ENCODE data around the gene FREY1.
A peak's percentile ranks its signal among the peaks of the same experiment; 100 is the strongest.

FREY1 gene

GRCh38 chr11:45906965-45907611 is at the start of gene FREY1:
Gene FREY1 (minus strand): TSS chr11:45907271. CDS start chr11:45907245, 26 bp downstream.
- DNase-seq (ENCODE audit: low read depth): no peak

GRCh38 chr11:45949992-45950407 is 42.9 kb upstream of the FREY1 start:
- no peak for DNase-seq (ENCODE audit: low read depth)

- no peak for DNase-seq (ENCODE audit: low read depth)
Observed at GRCh38 chr11:45948356-45948755, 41.3 kb upstream of the FREY1 start.

DNA sequence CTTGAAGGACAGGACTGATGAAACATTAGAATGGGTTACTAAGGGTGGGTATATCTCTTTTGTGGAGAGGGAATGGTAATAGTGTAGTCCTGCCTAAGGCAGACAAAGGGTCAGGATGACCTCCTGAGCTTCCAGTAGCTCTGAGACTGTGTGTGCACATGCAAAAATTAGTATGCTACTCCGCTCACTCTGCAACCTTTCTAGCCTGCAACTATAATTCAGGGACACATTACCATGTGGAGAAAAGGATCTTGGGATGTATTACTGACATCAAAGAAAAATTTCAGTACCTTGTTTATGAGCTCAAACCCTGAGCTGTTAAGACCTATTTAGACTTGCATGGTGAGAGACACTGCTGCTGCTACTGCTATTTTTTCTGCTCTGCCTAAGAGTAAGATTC is 40.8 kb upstream of the FREY1 start:
- DNase-seq (ENCODE audit: low read depth): no peak

DNA sequence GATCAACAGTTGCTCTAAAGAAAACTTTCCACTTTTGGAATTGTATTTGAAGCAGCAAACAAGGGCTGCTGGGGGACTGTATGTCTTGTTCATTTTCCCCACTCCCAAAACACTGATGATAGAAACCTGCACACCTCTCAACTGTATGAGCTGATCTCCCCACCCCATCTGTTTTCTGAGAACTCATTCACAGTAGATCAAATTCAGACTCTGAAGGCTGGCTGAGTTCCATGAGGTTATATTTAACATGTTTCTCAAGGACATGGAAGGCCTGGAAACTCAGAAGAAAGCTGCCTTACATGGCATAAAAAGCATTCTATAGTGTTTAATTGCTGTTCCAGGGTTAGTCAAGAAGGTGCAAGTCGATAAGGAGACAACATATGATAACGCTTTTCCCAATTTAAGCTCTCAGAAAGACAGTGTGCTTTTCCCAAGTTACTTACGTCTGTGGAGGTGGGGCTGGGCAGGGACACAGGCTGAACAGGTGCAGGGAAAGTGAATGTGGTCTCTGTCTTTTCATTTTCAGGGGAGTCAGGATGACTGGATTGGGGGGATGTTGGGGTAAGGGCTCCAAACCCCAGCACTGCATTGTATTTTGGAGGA is 38.4 kb upstream of the FREY1 start:
- no peak for DNase-seq (ENCODE audit: low read depth)

DNA sequence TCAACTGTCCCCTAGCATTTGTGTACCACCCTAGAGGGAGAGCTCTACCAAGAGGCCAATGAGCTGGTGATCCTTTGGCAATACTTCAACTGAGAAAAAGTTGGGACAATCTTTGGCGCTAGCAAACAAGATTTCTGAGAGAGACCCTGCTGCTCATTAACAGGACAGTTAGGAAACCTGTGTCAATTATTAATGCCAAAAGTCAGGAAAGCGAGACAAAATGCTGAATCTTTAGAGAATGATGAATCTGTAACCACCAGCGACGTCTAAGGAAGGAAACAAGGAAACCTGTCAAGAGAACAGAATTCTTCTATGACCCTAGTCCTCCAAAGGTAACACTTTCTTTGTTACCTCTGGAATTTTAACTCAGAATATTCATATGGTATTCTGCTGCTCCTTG is 35.3 kb upstream of the FREY1 start:
- no peak for DNase-seq (ENCODE audit: low read depth)

DNA sequence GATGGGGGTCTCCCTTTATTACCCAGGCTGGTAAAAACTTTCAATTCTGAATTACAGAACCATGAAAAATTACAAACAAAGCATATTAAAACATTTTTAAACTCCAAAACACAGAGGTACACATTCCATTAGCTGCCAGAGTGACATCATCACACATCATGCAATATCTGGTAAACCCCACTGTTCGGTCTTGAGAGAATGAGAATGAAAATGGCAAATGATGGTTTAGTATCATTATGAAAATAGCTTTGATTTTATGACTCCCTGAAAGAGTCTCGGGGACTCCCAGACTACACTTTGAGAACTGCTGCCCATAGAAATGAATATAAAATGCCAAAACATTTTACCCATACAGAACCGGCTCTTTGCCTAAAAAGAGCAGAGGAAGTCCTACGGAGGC is 34.2 kb upstream of the FREY1 start:
- no peak for DNase-seq (ENCODE audit: low read depth)

- no peak for DNase-seq (ENCODE audit: low read depth)
Observed at GRCh38 chr11:45939836-45940235, 32.8 kb upstream of the FREY1 start.

DNA sequence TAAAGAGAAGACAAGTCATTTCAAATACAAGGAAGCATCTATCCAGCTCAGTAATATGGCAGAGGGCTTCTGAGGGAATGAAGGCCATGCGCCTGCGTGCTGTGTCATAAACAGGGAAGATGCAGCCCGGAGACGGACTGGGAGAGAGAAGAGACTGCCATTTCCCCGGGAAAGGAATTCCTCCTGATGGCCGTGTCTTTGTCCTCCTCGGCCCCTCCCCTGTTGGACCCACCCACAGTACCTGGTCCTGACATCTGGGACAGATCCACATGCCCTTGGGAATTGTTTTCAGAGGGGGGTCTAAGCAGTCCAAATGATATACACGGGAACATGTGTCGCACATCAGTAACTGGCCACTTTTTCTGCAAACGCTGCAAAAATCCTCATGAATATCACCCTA is 30.8 kb upstream of the FREY1 start:
- DNase-seq (ENCODE audit: low read depth): no peak

- no peak for DNase-seq (ENCODE audit: low read depth)
Observed at GRCh38 chr11:45936511-45937054, 29.5 kb upstream of the FREY1 start.

DNA sequence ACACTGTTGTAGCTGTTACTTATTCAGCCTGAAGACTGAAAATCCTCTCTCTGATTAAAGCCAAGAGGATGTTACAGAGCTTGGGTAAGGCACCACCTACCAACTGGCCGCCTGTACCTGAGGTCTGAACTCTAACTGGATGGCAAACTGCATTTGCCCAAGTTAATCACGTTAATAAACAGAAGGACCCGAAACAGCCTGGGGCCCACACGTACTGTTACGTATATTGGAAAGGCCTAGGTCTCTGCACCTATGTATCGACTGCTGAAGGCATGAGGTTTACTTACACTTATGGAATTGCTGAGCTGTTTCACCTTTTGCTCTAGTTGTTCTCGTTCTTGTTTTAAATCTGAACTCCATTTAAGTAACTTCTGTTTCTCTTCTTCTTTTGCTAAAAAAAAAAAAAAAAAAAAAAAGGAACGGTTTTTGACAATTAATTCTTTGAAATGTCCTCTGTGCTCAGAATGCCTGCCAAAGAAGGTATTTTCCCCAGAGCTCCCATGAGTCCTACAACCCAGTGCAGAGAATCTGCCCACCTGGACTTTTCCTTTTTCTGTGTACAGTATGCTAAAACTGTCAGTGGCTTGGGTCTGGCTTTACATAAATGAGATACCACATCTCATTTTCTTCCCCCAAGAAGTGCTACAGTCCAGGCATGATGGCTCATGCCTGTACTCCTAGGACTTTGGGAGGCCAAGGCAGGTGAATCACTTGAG is 28.4 kb upstream of the FREY1 start:
- no peak for DNase-seq (ENCODE audit: low read depth)

- no peak for DNase-seq (ENCODE audit: low read depth)
Observed at GRCh38 chr11:45934580-45935318, 27.7 kb upstream of the FREY1 start.

DNA sequence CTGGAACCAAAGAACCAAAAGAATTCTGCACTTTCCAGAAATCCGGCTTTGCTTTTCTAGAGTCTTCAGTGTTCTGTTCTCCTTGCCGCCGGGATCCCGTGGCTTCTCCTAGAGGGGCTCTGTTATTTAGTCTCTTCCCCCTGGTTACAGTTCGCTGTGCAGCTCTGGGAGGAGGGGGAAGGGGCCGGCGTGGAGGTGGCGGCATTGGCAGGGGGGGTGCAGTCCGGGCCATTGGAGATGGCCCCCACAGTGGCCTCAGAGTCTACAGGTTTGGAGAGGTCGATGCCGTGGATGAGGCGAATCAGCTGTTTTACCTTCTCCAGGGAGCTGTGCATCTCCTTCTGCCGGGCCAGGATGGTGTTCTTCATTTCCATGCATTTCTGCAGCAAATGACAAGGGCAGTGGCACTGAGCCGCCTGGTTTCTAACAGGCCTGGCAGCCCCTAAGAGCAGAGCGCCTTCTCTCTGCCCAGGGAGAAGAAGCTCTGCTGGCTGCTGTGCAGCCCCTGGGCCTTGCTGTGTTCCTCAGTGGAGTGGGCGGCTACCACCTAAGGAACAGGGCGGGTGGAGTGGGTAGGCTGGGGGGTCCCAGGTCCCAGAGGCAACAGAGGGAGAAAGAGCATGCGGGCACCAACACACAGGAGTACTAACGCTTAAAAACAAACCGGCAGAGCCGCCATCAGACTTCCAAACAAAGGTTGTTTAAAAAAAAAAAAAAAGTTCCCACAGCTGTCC is 26.9 kb upstream of the FREY1 start:
- no peak for DNase-seq (ENCODE audit: low read depth)

DNA sequence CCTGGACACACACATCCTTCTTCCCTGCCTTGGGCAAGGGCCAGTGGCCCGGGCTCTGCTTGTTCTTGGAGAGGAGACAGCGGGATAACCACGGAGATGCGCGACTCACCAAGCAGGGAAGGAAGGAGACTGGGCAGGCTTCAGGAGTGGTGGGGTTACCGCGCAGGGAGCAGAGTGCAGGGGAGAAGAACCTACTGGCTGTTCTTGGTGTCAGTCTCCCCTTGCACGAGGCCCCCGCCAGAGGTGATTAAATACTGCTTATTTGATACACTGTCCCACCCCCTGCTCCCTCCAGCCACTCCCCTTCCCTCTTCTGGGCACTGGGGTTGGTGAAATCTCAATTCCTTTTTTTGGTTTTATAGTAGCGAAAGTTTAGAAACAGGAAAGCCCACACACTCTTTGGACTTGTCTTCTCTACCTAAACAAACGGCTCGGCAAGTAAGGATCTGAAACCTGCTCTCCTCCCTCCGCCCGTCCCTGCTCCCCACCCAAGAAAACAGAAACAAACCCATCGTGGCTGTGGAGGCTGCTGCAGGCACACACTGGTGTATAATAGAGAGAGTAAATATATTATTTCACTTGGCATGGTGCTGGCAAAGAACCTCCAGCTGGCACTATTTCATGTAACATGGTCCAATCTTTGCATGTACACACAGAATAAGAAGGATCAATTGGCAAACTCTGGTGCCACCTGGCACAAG is 26.2 kb upstream of the FREY1 start:
- DNase-seq (ENCODE audit: low read depth): peak; percentile 6

DNA sequence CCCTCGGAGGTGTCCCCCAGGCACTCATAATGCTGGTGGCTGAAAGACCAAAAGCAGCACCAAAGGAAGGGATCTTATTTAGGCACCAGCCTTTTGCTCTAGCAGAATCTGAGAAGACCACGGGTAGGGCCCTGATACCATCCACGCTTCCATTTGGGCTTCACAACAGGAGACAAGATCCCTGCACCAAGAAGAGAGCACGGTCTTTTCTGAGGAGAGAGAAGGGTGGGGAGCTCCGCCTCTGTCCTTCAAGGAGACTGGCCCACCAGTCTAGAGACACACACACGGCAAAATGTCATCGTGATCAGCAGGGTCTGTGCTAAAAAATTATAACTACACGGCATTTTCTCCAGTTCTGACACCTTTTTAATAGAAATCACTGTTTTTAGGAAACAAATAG is 25.1 kb upstream of the FREY1 start:
- no peak for DNase-seq (ENCODE audit: low read depth)

DNA sequence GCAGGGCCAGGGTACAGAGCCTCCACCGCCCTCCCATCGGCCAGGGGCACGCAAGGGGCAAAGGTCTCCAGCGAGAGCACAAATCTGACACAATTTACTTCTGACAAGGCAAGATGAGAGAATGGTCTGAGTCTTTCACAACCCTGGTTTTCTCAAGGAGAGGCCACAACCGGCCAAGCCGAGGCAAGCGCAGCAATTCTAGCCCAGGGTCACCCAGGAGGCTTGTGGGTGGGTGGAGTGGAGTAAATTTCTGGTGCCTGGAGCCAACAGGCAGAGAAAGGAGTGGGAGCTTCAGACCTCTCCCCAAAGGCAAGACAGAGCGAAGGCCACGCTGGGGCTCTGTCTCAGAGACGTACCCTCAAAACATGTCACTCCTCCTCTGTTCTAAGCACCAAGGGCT is 24.7 kb upstream of the FREY1 start:
- DNase-seq (ENCODE audit: low read depth): no peak

DNA sequence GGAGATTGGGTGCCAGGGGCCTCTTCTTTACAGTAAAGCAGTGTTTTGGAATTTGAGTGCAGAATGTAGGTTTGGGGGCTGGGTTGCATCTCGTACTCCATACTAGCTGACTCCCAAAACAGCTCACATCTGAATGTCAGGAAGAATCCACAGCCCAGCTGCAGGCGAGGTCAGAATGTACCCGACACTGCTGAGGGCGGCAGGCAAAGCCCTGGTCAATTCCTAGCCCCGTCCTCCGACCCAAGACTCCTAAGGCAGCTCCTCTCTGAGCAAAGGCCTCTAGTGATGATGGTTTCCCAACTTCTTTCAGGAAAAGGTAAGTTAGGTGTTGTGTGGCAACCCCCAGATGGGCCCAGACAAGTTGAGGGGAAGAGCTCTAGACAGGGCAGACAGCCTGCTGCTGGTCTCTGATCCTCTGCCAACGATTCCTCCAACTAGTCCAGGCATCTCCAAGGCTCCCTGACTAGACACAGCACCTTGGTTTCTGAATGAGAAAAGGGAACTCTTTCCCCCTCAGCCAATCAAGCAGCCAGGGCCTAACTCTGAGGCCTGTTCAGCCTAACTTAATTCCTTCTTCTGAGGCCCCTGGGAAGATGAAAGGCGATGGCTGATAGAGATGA is 24.0 kb upstream of the FREY1 start:
- DNase-seq (ENCODE audit: low read depth): no peak

DNA sequence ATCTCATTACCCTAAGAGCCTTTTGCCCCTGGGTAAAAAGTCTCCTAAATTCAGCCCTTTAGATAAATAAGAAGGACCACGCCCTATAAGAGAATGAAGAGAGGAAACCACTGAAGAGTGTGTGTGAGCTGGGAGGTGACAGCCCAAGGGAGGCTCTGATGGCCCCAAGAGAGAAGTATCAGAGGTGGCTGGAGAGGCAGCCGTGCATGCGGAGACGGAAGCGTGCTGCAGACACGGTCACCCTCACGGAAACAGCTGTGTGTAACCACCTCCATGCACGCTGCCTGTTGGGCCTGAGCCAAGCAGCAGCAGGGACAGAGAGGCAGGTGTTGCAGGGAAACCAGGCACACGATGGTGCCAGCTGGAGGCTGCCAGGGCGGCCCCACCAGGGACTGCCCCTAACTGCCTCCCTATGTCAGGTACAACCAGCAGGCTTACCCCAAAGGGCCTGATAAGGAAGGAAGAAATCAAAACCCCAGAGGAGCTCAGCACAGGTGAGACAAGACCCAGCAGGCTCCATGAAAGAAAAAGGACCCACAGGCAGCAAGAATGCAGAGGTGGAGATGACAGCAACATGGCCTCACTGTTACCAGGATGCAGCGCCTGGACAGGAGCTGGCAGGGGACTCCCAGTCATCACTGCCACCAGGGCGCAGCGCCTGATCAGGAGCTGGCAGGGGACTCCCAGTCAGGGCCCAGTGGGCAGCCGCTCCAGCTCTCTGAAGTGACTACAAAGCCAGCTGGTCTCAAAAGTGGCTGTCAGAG is 23.1 kb upstream of the FREY1 start:
- DNase-seq (ENCODE audit: low read depth): no peak

- DNase-seq (ENCODE audit: low read depth): no peak
Observed at GRCh38 chr11:45929486-45930030, 22.5 kb upstream of the FREY1 start.

Measured in HS-5 (cell line).